ENCODE measurements around the gene RNF41. TPM values are rescaled to one million over a fixed set of nuclear protein-coding genes. Genes with fewer than 3 reads are reported as not detected.

Gene RNF41
- total and polyA plus RNA-seq, 2 of the 13 experiments (the other 11 are each of a cell fraction or from before 2014, with no cell fraction given): 27.1 to 39.4 TPM

GRCh38 chr12:56189099-56189917 is 32.4 kb downstream of the RNF41 start, which contains the start of gene SMARCC2:
TSS of gene SMARCC2 (minus strand) at chr12:56189483. CDS start at chr12:56189461, 22 bp downstream.
- Histone ChIP-seq H3K4me2 (ENCODE audit: low read depth, low read length) (peak within 1 kb of the TSS; percentile 86), H3K27ac (ENCODE audit: extremely low read length, insufficient read depth, low read length) (peak within 1 kb of the TSS; percentile 74), H3K27me3 (ENCODE audit: control insufficient read depth in 1 of 2, insufficient read depth in 2 of 2, low read length in 2 of 2) (no peaks in the 10 kb centered on the region; a peak in 1 of 5 replicates), H3K4me1 (ENCODE audit: insufficient read depth, low read length) (peaks cover 34% of the 10 kb centered on the region), H3K79me2 (ENCODE audit: insufficient read depth, low read length) (peaks cover 19% of the 10 kb centered on the region), H3K36me3 (replicated peaks in 1 of 2; ENCODE audit: control insufficient read depth in 1 of 2, insufficient read depth in 2 of 2, low read length in 2 of 2) (peaks cover 2 to 16% of the 10 kb centered on the region in 2 experiments; a peak in 2 of 5 replicates), H2AFZ (ENCODE audit: low read length) (peak within 1 kb of the TSS; percentile 56), H4K20me1 (ENCODE audit: insufficient read depth, low read length) (no peaks in the 10 kb centered on the region), H3K9me3 (ENCODE audit: low read length) (no peaks in the 10 kb centered on the region), H3K4me3 (replicated peaks in 1 of 3; ENCODE audit: insufficient read depth in 1 of 3, low read depth in 2 of 3, low read length in 3 of 3) (peak within 1 kb of the TSS; percentile 76 to 94 (median 93)), H3K9ac (ENCODE audit: insufficient read depth, low read depth, low read length) (peak within 1 kb of the TSS; percentile 76)
- ATAC-seq: peak; percentile 86
- WGBS (ENCODE audit: low lambda C conversion rate): 2% methylated on average over 33 of the region's 93 CpGs
- no TSS peak for BruUV-seq (replicated peaks)
- peak; percentile 73 for DNase-seq (ENCODE audit: low spot score)
- ChIA-PET POLR2A (interaction anchor here (0.8 to 3.6 kb wide), 19 partner anchors 9 to 299 kb away, joined by 3 to 48 read pairs (median 6); partner anchors contain the start of genes CNPY2, ESYT1, GLS2 and MYL6), CTCF (ENCODE audit: low intra/inter-chr PET ratio, low total read pairs) (interaction anchor here (0.8 to 2.7 kb wide), 7 partner anchors 31 to 450 kb away, joined by 3 to 49 read pairs (median 3); partner anchors contain the start of genes ERBB3, ESYT1, MYL6 and MYL6B)
- FAIRE-seq: no peak
- in situ Hi-C loops (cut with HindIII; ENCODE audit: extremely low pct_ligation_motif_present, low pct_unique_long_range_greater_than_20kb): loop anchor here (5.0 kb wide), 1 partner anchor 62 kb away; the partner anchor contains the start of gene ESYT1
- intact Hi-C loops (cut with micrococcal nuclease; ENCODE audit: unreplicated experiment): loop anchor here (1.0 to 2.0 kb wide), 2 partner anchors 63 to 70 kb away; no protein-coding TSS in a partner anchor
- peak; percentile 42; the same call in 1 of the 2 replicates for TF ChIP-seq MYC (CRISPR knock-in tag; IDR thresholded peaks at IDR 0.05; ENCODE audit: borderline replicate concordance)
- no peak for TF ChIP-seq ZNF883 (CRISPR knock-in tag; IDR thresholded peaks at IDR 0.05; ENCODE audit: not compliant biosample characterization)
- TF ChIP-seq PBX3 (CRISPR knock-in tag; IDR thresholded peaks at IDR 0.05; ENCODE audit: borderline replicate concordance): no peak
- 0 out of 2 replicates have a peak, but pooled peaks have one; percentile 27 for TF ChIP-seq E2F1 (CRISPR knock-in tag; IDR thresholded peaks at IDR 0.05)
- no peak for TF ChIP-seq CENPX (CRISPR knock-in tag; IDR thresholded peaks at IDR 0.05)
- TF ChIP-seq ZBED4 (CRISPR knock-in tag; IDR thresholded peaks at IDR 0.05; ENCODE audit: borderline replicate concordance): peak; percentile 70
- no peak for TF ChIP-seq ZFP82 (CRISPR knock-in tag; IDR thresholded peaks at IDR 0.05; ENCODE audit: borderline replicate concordance)
- no peak for TF ChIP-seq ZNF7 (CRISPR knock-in tag; IDR thresholded peaks at IDR 0.05)
- TF ChIP-seq ZNF639 (CRISPR knock-in tag; conservative IDR thresholded peaks at IDR 0.05): peak; percentile 71; the same call in 1 of the 2 replicates
- TF ChIP-seq ZNF780A (CRISPR knock-in tag; IDR thresholded peaks at IDR 0.05): no peak
- 0 out of 2 replicates have a peak, but pooled peaks have one; percentile 29 for TF ChIP-seq ZNF891 (CRISPR knock-in tag; IDR thresholded peaks at IDR 0.05)
- TF ChIP-seq EEA1 (CRISPR knock-in tag; IDR thresholded peaks at IDR 0.05; ENCODE audit: borderline replicate concordance): no peak
- no peak for TF ChIP-seq ARNTL (CRISPR knock-in tag; IDR thresholded peaks at IDR 0.05)
- TF ChIP-seq HNRNPK (IDR thresholded peaks at IDR 0.05; ENCODE audit: low read depth, low read length, poor library complexity, severe bottlenecking): peak; percentile 56

Data from HepG2 (cell line).